ENCODE data around the gene IKZF1.

IKZF1 gene

GRCh38 chr7:50283731-50284130 lies 20.8 kb upstream of the IKZF1 start:
- DNase-seq (ENCODE audit: low read depth) = no peak

GRCh38 chr7:50284296-50284695 lies 20.2 kb upstream of the IKZF1 start:
- DNase-seq (ENCODE audit: low read depth) = no peak

- DNase-seq (ENCODE audit: low read depth) = no peak
Measured at GRCh38 chr7:50285269-50285668, 19.2 kb upstream of the IKZF1 start.

GRCh38 chr7:50287129-50287528 lies 17.4 kb upstream of the IKZF1 start:
- DNase-seq (ENCODE audit: low read depth) = no peak

GRCh38 chr7:50292165-50292757 lies 12.3 kb upstream of the IKZF1 start:
- DNase-seq (ENCODE audit: low read depth) = no peak

GRCh38 chr7:50292763-50293162 lies 11.8 kb upstream of the IKZF1 start:
- DNase-seq (ENCODE audit: low read depth) = no peak

GRCh38 chr7:50293509-50294179 lies 10.9 kb upstream of the IKZF1 start:
- no peak for DNase-seq (ENCODE audit: low read depth)

GRCh38 chr7:50295133-50295532 lies 9.4 kb upstream of the IKZF1 start:
- no peak for DNase-seq (ENCODE audit: low read depth)

GRCh38 chr7:50296799-50297198 lies 7.7 kb upstream of the IKZF1 start:
- no peak for DNase-seq (ENCODE audit: low read depth)

GRCh38 chr7:50298811-50299562 lies 5.5 kb upstream of the IKZF1 start:
- no peak for DNase-seq (ENCODE audit: low read depth)

- no peak for DNase-seq (ENCODE audit: low read depth)
Measured at GRCh38 chr7:50300336-50300735, 4.2 kb upstream of the IKZF1 start.

GRCh38 chr7:50302486-50303334 lies 1.8 kb upstream of the IKZF1 start:
- no peak for DNase-seq (ENCODE audit: low read depth)

GRCh38 chr7:50303335-50304128 lies 984 bp upstream of the IKZF1 start:
- DNase-seq (ENCODE audit: low read depth) = no peak

- DNase-seq (ENCODE audit: low read depth) = no peak
Measured at GRCh38 chr7:50304911-50305582, 531 bp downstream of the IKZF1 start.

- no peak for DNase-seq (ENCODE audit: low read depth)
Measured at GRCh38 chr7:50305583-50306493, 1.3 kb downstream of the IKZF1 start.

GRCh38 chr7:50306494-50307367 lies 2.2 kb downstream of the IKZF1 start:
- DNase-seq (ENCODE audit: low read depth) = no peak

GRCh38 chr7:50307368-50308032 lies 3.0 kb downstream of the IKZF1 start:
- no peak for DNase-seq (ENCODE audit: low read depth)

- DNase-seq (ENCODE audit: low read depth) = no peak
Measured at GRCh38 chr7:50308203-50308531, 3.7 kb downstream of the IKZF1 start.

Measured in fibroblast of the conjunctiva (primary cell).